HG02759 (cell line): ENCODE data around the gene NEURL4.
A peak's percentile ranks its signal among the peaks of the same experiment; 100 is the strongest.

Experiments
- ATAC-seq: cut with Tn5 transposase; IDR thresholded peaks from one replicate; pipeline ENCODE4 v1.9.1; 2021; ENCODE audit warnings: mild to moderate bottlenecking, moderate library complexity; ENCODE audit not compliant: unreplicated experiment

Gene NEURL4

DNA sequence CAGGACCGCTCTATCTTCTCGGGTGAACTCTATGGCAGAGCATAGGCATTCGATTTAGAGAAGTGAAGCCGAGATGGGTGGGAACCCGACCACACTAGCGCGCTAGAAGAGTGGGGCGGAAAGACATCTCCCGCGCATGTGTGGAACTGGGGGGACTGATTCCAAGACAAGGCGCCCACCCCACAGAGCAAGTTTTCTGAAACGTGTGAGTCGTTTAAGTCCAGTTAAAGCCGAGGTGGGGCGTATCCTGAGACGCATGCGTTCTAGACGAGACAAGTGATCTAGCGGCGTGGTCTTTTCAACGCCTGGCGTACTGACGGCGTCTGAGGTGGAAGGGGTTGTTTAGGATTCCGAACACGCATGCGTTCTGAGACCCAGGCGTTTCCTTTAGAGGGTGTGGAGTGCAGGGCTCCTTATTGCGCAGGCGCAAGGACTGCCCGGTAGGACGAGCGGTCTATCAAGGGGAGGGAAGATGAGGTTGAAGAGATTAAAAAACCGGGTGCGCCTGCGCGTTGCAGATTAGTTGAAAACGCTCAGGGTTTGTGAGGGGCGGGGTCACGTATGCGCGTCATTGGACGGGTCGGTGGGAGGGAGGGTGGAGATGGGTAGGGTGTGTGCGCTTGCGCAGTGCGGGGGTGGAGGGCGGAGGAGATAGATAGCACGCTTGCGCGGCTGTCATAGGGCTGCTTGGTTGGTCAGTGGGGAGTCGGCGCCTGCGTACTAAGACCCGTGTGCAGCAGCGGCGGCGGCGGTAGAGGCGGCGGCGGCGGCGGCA lies 22.0 kb downstream of the NEURL4 start, which contains the start of gene EIF5A:
Gene EIF5A, plus strand, starts transcription at position 718 of the 775 bp plus-strand sequence. CDS start 2,008 bp downstream, outside the sequence.
- ATAC-seq = peak; percentile 77

DNA sequence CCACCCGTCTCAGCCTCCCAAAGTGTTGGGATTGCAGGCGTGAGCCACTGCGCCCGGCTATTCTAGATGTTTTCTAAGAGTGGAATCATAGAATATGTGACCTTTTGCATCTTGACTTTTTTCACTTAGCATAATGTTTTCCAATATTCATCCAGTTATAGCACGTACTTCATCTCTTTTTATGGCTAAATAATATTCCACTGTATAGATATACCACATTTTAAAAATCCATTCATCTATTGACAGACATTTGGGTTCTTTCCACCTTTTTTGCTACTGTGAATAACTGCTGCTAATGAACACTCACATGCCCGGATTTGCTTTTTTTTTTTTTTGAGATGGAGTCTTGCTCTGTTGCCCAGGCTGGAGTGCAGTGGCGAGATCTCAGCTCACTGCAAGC lies 25.0 kb downstream of the NEURL4 start:
- no peak for ATAC-seq

DNA sequence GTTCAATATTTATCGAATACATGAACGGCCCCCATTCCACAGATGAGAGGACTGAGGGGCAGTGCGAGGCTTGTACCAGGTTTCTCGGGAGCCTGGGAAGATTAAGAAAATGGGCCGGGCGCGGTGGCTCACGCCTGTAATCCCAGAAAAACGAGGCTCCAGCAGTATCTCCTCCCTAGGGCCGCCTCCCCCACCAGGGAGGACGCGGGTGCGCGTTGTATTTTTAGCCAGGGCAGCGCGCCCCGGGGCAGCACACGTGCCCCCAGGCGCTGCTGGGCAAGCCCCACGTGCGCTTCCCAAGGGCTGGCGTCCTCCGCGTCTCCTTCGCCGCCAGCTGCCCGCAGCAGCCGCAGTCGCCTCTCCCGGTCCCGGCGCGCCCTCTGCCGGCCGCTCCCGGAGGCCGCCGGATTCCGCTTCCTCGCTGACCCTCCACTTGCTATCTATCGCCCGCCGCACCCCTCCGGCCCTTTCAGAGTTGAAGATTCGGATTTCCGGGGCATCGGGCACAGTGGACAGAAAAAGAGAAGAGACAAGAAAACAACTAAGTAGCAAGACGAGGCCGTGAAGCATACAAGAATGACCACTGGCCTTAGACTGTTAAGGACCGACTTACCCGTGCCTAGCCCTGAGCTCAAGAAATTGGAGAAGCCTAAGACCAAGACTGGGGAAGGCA lies 32.8 kb downstream of the NEURL4 start:
- no peak for ATAC-seq

DNA sequence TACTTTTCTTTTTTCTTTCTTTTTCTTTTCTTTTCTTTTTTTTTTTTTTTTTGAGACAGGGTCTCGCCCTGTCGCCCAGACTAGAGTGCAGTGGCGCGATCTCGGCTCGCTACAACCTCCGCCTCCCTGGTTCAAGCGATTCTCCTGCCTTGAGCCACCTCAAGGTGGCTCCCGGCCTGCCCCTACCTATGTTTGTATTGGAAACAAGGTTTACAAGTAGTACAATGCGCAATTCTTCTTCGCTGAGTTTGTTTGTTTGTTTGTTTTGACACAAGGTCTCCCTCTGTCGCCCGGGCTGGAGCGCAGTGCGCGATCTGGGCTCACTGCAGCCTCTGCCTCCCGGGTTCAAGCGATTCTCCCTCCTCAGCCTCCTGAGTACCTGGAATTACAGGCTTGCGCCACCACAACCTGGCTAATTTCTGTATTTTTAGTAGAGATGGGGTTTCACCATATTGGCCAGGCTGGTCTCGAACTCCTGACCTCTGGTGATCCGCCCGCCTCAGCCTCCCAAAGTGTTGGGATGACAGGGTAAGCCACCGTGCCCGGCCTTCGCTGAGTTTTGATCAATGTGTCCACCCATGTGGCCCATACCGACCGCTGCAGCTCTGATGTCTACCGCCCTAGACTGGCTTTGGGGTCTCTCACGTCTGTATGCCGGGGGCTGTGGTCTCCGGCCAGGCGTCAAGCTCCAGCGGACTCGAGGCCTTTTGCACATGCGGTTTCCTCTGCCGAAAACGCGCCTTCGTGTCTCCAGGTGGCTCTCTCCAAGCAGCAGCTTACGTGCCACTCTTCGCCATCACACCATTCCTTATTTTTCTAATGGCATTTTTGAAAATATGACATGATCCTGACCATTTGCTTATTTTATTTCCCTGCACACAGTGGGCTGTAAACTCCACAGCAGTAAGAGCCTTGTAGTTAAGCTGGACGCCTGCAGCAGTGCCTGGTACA lies 33.6 kb downstream of the NEURL4 start:
- ATAC-seq = no peak

DNA sequence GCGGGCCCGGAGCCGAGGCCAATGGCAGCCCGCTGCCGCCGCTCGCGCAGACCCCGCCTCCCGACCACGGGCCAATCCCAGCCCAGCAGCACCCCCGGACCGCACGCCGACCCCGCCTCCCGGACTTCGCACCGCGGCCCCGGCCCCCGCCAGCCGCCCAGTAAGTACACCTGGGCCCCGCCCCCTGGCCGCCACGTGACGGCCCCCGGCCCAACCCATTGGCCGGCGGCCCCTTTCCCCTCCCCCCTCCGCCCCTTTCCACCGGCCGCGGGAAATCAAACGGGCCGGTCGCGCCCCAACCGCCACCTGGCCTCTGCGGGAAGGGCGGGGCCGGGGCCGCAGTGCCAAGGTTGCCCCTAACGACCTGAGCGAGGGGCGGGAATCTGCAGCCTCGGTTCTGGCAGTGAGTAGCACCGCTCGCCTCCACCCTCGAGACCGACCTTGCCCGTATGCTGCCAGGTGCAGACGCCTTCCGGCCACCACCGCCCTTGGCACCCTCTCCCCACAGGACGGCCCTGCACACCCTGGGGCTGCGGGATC lies 34.5 kb downstream of the NEURL4 start, which contains the start of gene YBX2:
Gene YBX2, minus strand, starts transcription at position 26 of the 540 bp plus-strand sequence. CDS start 139 bp downstream, outside the sequence.
- ATAC-seq = peak; percentile 59

DNA sequence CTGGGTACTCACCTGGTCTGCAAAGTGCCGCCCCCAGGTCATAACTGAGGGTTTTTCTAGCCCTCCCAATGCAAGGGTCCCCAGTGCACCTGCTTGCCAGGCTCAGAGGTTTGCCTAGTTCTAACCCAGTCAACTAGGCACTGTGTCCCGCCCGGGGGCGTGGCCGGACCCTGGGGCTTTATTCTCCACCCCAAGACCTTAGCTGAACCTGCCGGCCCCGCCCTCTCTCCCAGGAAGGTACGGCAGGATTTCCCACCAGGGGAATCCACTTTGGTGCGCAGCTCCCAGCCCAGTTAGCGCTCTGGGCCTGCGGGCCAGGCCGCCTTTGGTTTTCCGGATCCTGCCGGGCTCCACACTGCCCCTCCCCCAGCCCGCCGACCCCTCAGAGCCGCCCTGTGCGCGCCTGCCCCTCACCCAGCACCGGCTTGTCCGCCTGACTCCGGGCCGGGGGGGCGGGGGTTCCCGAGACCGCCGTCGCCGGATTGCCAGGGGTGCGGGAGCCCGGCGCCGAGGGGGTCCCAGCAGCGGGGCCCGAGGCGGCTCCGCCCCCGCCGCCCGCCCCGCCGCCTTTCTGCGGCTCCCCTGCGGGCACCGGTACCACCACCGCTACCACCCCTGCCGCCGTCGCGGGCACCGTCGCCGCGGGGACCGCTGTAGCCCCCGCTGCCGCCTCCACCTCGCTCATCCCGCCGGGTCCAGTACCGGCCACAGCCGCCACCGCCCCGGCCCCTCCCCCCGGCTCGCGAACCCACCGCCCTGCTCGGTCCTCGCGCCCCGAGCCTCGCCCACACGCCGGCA lies 35.1 kb downstream of the NEURL4 start:
- ATAC-seq = no peak

DNA sequence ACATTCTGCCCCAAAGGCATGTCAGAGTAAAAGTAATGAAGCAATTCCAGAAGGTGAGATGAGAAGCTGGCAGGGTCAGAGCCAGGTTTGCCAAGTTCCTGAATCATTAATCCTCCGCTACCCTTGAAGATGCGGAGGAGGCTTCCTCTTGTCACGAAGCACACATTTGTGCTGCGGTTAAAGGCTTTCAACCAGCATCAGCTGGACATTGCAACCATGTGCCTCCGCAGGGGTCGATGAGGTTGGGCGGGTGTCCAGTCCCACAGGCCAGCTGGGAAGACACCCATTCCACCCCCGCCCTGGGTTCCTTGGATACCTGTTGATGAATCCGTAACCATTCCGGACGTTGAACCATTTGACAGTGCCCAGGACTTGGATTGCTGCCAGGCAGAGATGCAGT lies 36.0 kb downstream of the NEURL4 start:
- no peak for ATAC-seq

DNA sequence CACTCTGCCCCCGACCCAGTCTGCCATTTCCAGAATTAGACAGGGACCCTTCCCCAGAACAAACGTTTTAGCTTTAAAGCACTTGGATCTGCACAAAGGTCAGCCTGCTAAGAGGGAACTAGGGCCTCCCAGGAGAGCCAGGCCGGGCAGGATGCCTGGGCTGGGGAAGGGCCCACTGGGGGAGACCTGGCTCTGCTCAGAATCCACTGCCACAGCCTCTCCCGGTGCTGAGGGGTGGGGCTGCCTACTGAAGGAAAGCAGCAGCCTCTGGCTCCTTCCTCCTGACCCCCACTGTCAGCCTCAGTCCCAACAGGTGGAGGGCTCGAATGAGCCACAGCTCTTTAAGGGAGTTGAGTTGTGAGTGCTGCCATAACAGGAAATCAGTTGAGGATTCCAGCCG lies 36.4 kb downstream of the NEURL4 start:
- no peak for ATAC-seq

DNA sequence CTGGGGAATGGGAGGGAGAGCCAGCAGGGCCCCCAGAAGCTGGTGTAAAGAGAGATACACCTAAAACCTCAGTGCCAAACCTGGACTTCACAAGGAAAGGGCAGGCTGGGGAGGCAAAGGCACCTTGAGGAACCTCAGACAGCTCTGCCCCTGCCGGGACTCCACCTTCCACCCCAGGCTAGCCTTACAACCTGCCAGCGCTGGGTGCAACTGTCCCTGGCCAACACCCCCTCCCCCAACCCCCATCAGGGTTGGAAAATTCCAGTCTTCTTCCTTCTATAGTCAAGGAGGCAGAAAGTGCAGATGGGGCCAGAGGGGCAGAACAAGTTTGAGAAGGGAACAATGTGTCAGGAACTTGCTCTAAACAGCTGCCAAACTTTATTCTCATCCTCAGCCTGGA lies 36.9 kb downstream of the NEURL4 start:
- no peak for ATAC-seq

DNA sequence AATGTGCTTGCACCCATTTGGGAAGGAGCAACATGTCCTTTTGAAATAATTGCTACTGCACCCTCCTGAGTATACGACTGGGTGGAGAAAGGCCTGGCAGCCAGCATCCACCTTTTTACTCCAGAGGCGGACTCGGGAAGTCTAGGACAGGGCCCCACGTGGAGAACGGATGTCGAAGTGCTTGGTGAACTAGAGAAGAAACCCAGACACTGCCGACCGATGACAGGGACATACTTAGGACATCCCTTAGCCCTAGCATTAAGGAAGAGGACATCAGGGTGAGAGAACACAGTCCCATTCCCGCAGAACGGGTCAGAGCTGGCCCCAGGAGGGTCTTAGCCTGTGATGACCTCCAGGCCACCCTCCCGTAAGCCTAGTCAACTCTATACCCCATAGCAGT lies 38.5 kb downstream of the NEURL4 start:
- no peak for ATAC-seq

DNA sequence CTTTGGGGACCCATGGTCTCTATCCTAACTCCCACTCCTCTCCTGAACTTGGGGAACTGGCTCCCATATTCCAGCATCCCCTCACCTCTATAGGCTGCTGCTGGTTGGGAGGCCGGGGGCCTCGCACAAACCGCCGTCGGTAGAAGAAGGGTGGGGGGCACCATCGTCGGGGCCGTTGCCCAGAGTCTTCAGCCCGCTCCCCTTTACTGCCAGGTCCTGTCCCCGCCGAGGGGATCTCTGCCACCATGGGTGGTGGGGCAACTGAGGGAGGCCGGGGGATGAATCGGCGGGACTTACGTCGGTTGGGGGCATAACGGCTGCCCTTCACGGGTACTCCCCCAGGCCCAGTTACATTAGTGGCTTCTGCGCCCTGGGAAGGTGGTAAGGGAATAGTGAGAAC lies 39.0 kb downstream of the NEURL4 start:
- ATAC-seq = no peak

DNA sequence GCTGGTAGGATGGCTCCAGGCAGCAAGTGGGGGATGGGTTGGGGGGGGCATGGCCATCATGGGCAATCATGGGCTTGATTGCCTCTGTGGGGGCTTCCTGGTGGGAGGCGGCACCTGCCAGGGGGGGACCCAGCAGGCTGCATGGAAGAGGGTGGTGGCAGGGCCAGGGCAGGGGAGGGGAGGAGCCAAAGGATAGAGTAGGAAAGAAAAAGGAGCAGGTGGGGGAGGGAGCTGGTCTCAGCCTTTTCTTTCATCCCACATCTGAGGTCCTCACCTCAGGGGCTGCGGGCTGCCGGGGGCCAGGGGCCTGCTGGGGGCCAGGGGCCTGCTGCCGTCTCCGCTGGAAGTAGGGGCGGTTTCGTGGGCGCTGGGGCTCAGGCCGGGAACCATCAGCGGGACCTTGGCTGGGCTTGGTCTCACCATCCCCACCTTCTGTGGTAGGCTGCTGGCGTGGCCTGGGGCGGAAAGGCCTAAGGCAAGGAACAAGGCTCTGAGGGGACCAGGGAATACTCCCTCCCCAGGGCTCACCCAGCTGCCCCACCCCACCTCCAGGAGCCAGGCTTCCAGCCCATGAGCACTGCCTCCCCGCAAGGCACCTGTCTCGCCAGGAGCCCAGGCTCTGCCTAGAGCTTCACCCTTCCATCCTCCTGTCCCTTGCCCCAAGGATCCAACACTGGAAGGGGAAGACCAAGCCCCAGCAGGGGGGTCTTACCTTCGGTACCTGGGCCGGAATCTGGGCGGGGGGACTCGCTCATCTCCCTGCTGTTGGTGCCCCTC lies 39.7 kb downstream of the NEURL4 start:
- no peak for ATAC-seq

DNA sequence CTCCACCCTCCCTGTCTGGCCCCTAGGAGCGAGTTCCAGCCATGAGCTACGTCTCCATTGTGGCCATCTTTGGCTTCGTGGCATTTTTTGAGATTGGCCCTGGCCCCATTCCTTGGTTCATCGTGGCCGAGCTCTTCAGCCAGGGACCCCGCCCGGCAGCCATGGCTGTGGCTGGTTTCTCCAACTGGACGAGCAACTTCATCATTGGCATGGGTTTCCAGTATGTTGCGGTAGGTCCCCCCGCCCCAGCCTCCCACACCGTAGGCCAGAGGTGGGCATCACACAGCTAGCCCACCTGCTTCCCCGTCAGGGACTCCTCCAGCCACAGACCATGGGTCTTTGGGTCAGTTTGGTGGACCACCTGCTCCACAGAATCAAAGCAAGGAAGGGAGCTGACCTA lies 43.5 kb downstream of the NEURL4 start:
- no peak for ATAC-seq

DNA sequence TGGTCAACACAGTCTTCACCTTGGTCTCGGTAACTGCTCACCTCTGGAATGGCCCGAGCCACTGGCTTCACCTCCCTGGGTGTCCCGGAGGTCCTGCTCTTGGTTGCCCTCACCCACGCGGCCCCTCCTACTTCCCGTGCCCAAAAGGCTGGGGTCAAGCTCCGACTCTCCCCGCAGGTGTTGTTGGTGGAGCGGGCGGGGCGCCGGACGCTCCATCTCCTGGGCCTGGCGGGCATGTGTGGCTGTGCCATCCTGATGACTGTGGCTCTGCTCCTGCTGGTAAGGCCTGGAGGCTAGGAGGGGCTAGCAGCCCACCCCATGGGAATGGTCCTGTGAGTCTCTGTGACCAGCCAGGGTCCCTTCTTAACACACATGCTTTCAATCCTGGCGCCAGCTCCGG lies 44.2 kb downstream of the NEURL4 start:
- ATAC-seq = no peak

DNA sequence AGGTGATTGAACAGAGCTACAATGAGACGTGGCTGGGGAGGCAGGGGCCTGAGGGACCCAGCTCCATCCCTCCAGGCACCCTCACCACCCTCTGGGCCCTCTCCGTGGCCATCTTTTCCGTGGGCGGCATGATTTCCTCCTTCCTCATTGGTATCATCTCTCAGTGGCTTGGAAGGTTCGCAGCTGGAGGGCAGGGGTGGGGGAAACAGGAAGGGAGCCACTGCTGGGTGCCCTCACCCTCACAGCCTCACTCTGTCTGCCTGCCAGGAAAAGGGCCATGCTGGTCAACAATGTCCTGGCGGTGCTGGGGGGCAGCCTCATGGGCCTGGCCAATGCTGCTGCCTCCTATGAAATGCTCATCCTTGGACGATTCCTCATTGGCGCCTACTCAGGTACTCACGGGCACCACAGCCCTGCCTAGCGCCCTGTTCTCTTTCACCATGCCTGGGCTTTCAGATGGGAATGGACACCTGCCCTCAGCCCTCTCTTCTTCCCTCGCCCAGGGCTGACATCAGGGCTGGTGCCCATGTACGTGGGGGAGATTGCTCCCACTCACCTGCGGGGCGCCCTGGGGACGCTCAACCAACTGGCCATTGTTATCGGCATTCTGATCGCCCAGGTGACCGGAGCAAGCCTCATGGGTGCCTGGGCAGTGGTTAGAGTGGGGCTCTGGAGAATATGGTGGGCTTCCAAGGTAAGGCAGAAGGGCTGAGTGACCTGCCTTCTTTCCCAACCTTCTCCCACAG lies 45.5 kb downstream of the NEURL4 start:
- ATAC-seq = no peak

DNA sequence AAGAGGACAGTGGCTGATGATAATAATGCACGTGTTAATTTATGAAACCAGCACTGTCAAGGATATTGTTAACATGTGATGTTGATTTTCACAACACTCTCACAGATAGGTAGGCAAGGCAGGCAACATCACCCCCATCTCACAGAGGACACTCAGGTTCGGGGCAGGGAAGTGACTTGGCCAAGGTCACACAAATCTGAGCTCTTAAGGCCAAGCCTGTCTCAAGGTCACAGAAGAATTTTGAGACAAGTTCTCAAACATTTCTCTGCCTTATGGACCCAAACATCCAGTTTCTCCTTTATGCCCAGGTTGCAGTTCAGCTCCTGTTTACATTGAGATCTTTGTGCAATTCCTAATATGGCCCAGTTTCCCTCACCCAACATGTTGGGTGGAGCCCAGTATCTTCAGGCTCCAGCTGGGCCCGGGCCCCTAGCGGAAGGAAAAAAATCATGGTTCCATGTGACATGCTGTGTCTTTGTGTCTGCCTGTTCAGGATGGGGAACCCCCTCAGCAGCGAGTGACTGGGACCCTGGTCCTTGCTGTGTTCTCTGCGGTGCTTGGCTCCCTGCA lies 46.3 kb downstream of the NEURL4 start:
- ATAC-seq = no peak

DNA sequence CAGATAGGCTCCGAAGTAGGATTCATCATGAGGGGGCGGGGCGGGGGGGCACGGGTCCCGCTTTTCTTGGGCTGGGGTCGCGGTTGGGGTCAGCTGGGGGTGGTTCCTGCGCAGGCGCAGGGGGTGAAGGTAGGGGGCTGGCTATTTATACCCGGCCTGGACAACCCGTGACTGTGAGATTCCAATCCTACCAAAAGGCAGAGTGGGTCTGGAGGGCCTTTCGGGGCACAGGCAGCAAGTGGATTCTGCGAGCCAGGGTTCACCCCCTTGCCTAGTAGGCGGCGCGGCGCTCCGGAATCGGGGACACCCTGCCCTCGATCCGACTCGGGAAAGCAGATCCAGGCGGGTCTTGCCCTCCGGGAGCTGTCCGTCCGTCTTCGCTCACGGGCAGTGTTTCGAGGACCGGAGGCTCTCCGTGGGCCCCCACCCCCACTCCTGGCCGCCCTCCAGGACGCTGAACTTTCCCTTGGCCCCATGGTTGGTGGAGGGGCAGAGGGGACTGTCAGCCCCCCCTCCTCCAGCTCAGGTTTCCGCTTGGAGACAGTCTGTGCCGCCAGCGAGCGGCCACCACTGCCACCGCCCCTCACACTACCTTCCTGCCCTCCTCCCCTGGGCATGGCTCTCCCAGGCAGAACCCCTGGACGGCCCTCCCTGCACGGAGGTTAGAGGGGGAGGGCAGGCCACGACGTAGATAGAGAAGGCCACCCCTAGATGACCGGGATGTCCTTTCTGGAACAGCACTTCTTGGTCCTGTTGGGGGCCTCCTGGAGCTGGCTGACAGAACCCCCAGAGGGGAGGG lies 47.0 kb downstream of the NEURL4 start:
- ATAC-seq = no peak
